ENCODE data around the gene MPHOSPH9.

Gene MPHOSPH9

GRCh38 chr12:123131291-123131832 lies 101.6 kb downstream of the MPHOSPH9 start:
- DNase-seq (ENCODE audit: low read depth, low spot score), result no peak

GRCh38 chr12:123129621-123130020 lies 103.3 kb downstream of the MPHOSPH9 start:
- DNase-seq (ENCODE audit: low read depth, low spot score), result no peak

- DNase-seq (ENCODE audit: low read depth, low spot score), result no peak
These were observed 105.8 kb downstream of the MPHOSPH9 start for GRCh38 chr12:123127182-123127495.

GRCh38 chr12:123126294-123127181 lies 106.4 kb downstream of the MPHOSPH9 start:
- DNase-seq (ENCODE audit: low read depth, low spot score), result no peak

- DNase-seq (ENCODE audit: low read depth, low spot score), result no peak
These were observed 110.3 kb downstream of the MPHOSPH9 start for GRCh38 chr12:123122626-123123025.

- no peak for DNase-seq (ENCODE audit: low read depth, low spot score)
These were observed 111.3 kb downstream of the MPHOSPH9 start for GRCh38 chr12:123121670-123122069.

- DNase-seq (ENCODE audit: low read depth, low spot score), result no peak
These were observed 112.3 kb downstream of the MPHOSPH9 start for GRCh38 chr12:123120452-123121166.

GRCh38 chr12:123119808-123120207 lies 113.1 kb downstream of the MPHOSPH9 start:
- no peak for DNase-seq (ENCODE audit: low read depth, low spot score)

GRCh38 chr12:123118497-123118896 lies 114.4 kb downstream of the MPHOSPH9 start:
- no peak for DNase-seq (ENCODE audit: low read depth, low spot score)

GRCh38 chr12:123115409-123116121 lies 117.4 kb downstream of the MPHOSPH9 start:
- DNase-seq (ENCODE audit: low read depth, low spot score), result no peak

GRCh38 chr12:123114304-123115083 lies 118.4 kb downstream of the MPHOSPH9 start:
- no peak for DNase-seq (ENCODE audit: low read depth, low spot score)

- DNase-seq (ENCODE audit: low read depth, low spot score), result no peak
These were observed 119.9 kb downstream of the MPHOSPH9 start for GRCh38 chr12:123113026-123113425.

GRCh38 chr12:123111498-123112165 lies 121.3 kb downstream of the MPHOSPH9 start:
- DNase-seq (ENCODE audit: low read depth, low spot score), result no peak

GRCh38 chr12:123109319-123109772 lies 123.6 kb downstream of the MPHOSPH9 start:
- no peak for DNase-seq (ENCODE audit: low read depth, low spot score)

GRCh38 chr12:123108682-123109066 lies 124.3 kb downstream of the MPHOSPH9 start:
- DNase-seq (ENCODE audit: low read depth, low spot score), result no peak

GRCh38 chr12:123107926-123108681 lies 124.8 kb downstream of the MPHOSPH9 start:
- no peak for DNase-seq (ENCODE audit: low read depth, low spot score)

GRCh38 chr12:123106640-123107359 lies 126.1 kb downstream of the MPHOSPH9 start:
- peak; percentile 2 for DNase-seq (ENCODE audit: low read depth, low spot score)

- DNase-seq (ENCODE audit: low read depth, low spot score), result no peak
These were observed 127.6 kb downstream of the MPHOSPH9 start for GRCh38 chr12:123105211-123105826.

- DNase-seq (ENCODE audit: low read depth, low spot score), result no peak
These were observed 128.1 kb downstream of the MPHOSPH9 start for GRCh38 chr12:123104809-123105208.

All from activated naive CD8-positive, alpha-beta T cell treated with anti-CD3 and anti-CD28 coated beads, Interleukin-2, amount 50 U/mL, for 16 hours (primary cell).